ENCODE data around the gene ERBB4. TPM values are rescaled to one million over a fixed set of nuclear protein-coding genes. Genes with fewer than 3 reads are reported as not detected.

ERBB4 gene
- total RNA-seq, 3 donors from 2014 or later: 1.6 to 53.1 (median 18.4) TPM

DNA sequence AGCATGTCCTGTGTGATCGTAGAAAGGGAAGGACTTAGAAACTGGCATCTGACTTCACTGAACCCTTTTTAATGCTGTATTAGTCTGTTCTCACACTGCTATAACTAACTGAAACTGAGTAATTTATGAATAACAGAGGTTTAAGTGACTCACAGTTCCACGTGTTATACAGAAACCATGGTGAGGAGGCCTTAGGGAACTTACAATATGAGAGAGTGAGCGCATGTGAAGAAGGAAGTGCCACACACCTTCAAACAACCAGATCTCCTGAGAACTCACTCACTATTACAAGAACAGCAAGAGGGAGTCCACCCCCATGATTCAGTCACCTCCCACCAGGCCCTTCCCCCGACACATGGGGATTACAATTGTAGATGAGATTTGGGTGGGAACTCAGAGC is 1170.9 kb downstream of the ERBB4 start:
- TF ChIP-seq, protein P1, sequence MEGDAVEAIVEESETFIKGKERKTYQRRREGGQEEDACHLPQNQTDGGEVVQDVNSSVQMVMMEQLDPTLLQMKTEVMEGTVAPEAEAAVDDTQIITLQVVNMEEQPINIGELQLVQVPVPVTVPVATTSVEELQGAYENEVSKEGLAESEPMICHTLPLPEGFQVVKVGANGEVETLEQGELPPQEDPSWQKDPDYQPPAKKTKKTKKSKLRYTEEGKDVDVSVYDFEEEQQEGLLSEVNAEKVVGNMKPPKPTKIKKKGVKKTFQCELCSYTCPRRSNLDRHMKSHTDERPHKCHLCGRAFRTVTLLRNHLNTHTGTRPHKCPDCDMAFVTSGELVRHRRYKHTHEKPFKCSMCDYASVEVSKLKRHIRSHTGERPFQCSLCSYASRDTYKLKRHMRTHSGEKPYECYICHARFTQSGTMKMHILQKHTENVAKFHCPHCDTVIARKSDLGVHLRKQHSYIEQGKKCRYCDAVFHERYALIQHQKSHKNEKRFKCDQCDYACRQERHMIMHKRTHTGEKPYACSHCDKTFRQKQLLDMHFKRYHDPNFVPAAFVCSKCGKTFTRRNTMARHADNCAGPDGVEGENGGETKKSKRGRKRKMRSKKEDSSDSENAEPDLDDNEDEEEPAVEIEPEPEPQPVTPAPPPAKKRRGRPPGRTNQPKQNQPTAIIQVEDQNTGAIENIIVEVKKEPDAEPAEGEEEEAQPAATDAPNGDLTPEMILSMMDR (IDR thresholded peaks at IDR 0.05): no peak
- TF ChIP-seq POLR2AphosphoS5 (IDR thresholded peaks at IDR 0.05): no peak
- no peak for TF ChIP-seq POLR2A (IDR thresholded peaks at IDR 0.05)
- H3K36me3 ChIP-seq: no peaks in the 10 kb centered on the region
- intact Hi-C loops (cut with DNase I; ENCODE audit: low total_unique reads): no loop called here
- DNase-seq (ENCODE audit: low spot score in 2 of 2): no peak
- H3K27me3 ChIP-seq: no peaks in the 10 kb centered on the region
- H3K27ac ChIP-seq: no peak overlapping the region
- H3K4me1 ChIP-seq: no peaks in the 10 kb centered on the region
- no peaks in the 10 kb centered on the region for H3K9me3 ChIP-seq
- H3K4me3 ChIP-seq: no peak overlapping the region

DNA sequence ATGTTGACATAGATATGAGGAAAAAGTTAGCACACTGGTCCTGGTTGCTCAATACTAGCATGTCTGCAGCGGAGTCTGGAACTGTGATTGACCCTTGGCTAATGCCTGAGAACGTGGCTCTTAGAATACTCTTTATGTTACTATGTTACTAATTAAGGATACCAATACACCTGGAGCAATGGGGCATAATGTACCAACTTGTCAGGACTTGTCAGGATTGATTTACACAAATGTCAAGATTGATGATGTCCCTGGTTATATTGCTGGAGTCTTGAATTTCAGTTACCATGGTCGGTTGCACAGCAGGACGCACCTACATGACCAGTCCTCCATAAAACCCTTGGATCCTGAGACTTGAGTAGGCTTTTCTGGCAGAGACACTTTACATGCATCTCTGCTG is 1171.3 kb downstream of the ERBB4 start:
- intact Hi-C loops (cut with DNase I; ENCODE audit: low total_unique reads): no loop called here
- no peaks in the 10 kb centered on the region for H3K4me1 ChIP-seq
- H3K27ac ChIP-seq: no peak overlapping the region
- no peaks in the 10 kb centered on the region for H3K9me3 ChIP-seq
- H3K27me3 ChIP-seq: no peaks in the 10 kb centered on the region
- no peak for TF ChIP-seq POLR2A (IDR thresholded peaks at IDR 0.05)
- TF ChIP-seq POLR2AphosphoS5 (IDR thresholded peaks at IDR 0.05): no peak
- TF ChIP-seq, protein P1 (IDR thresholded peaks at IDR 0.05): no peak
- H3K4me3 ChIP-seq: no peak overlapping the region
- no peaks in the 10 kb centered on the region for H3K36me3 ChIP-seq
- DNase-seq (ENCODE audit: low spot score in 2 of 2): no peak

GRCh38 chr2:211364911-211365310 is 1173.7 kb downstream of the ERBB4 start:
- no peaks in the 10 kb centered on the region for H3K9me3 ChIP-seq
- no peak overlapping the region for H3K4me3 ChIP-seq
- H3K27ac ChIP-seq: no peak overlapping the region
- no peaks in the 10 kb centered on the region for H3K27me3 ChIP-seq
- no peaks in the 10 kb centered on the region for H3K4me1 ChIP-seq
- intact Hi-C loops (cut with DNase I; ENCODE audit: low total_unique reads): no loop called here
- no peak for DNase-seq (ENCODE audit: low spot score in 2 of 2)
- no peaks in the 10 kb centered on the region for H3K36me3 ChIP-seq
- TF ChIP-seq POLR2AphosphoS5 (IDR thresholded peaks at IDR 0.05): no peak
- no peak for TF ChIP-seq POLR2A (IDR thresholded peaks at IDR 0.05)
- TF ChIP-seq, protein P1 (IDR thresholded peaks at IDR 0.05): no peak

GRCh38 chr2:211361383-211361782 is 1177.2 kb downstream of the ERBB4 start:
- Histone ChIP-seq H3K4me1 (no peaks in the 10 kb centered on the region), H3K27me3 (no peaks in the 10 kb centered on the region), H3K9me3 (no peaks in the 10 kb centered on the region), H3K27ac (no peak overlapping the region), H3K4me3 (no peak overlapping the region), H3K36me3 (no peaks in the 10 kb centered on the region)
- TF ChIP-seq POLR2A (IDR thresholded peaks at IDR 0.05): no peak
- no peak for TF ChIP-seq POLR2AphosphoS5 (IDR thresholded peaks at IDR 0.05)
- TF ChIP-seq, protein P1 (IDR thresholded peaks at IDR 0.05): no peak
- DNase-seq (ENCODE audit: low spot score in 2 of 2): no peak
- intact Hi-C loops (cut with DNase I; ENCODE audit: low total_unique reads): no loop called here

DNA sequence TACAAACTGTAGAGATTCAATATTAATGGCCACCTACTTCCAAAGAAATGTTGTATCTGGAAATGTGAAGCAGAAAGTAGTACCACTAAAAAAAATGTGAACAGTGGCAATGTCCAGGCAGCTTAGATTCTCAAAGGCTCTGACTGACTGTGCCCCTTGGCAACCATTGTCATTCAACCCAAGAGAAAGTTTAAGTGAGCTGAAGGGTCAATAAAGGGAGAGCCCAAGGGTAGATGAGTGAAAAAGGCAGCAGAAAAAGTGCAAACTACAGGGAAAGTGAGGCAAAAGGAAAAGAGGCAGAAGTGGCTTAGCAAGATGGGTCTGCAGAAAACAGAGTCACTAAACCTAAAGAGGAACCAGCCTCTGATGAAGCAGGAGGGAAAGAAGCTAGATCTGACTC is 1179.3 kb downstream of the ERBB4 start:
- H3K27me3 ChIP-seq: no peaks in the 10 kb centered on the region
- no peaks in the 10 kb centered on the region for H3K9me3 ChIP-seq
- H3K4me3 ChIP-seq: no peak overlapping the region
- intact Hi-C loops (cut with DNase I; ENCODE audit: low total_unique reads): no loop called here
- no peak overlapping the region for H3K27ac ChIP-seq
- no peak for TF ChIP-seq POLR2A (IDR thresholded peaks at IDR 0.05)
- no peak for TF ChIP-seq POLR2AphosphoS5 (IDR thresholded peaks at IDR 0.05)
- TF ChIP-seq, protein P1 (IDR thresholded peaks at IDR 0.05): no peak
- no peak for DNase-seq (ENCODE audit: low spot score in 2 of 2)
- H3K4me1 ChIP-seq: no peaks in the 10 kb centered on the region
- no peaks in the 10 kb centered on the region for H3K36me3 ChIP-seq

Measured in breast epithelium (tissue), 4 donors.